Measurements from ENCODE around the gene RALGPS1.

RALGPS1 gene

DNA sequence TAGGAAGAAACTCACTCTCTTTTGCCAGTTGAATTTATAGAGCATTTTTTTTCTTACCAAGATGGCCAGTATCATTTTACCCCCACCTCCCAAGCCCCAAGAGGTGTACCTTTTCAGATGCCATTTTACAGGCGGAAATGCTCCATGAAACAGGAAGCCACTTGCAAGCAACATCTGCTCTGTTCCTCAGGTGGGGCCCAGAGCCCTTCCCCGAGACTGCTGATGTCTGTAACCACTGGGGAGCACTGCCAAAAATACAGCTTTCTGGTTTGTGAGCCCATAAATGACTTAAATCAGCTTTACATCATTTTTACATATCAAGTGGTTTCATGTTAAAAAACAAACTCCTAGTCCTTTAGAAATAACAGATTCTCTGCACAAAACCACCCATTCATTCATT is 307.1 kb downstream of the RALGPS1 start:
- no peak for TF ChIP-seq CTBP1 (IDR thresholded peaks at IDR 0.05; ENCODE audit: borderline replicate concordance)
- TF ChIP-seq ELF4 (IDR thresholded peaks at IDR 0.05): no peak
- TF ChIP-seq ARNT (IDR thresholded peaks at IDR 0.05): no peak
- no peak for TF ChIP-seq TARDBP (IDR thresholded peaks at IDR 0.05)
- TF ChIP-seq HDGF (IDR thresholded peaks at IDR 0.05; ENCODE audit: borderline replicate concordance): no peak
- TF ChIP-seq SUZ12 (IDR thresholded peaks at IDR 0.05): no peak
- TF ChIP-seq LEF1 (IDR thresholded peaks at IDR 0.05; ENCODE audit: borderline replicate concordance): no peak
- TF ChIP-seq, protein P1, sequence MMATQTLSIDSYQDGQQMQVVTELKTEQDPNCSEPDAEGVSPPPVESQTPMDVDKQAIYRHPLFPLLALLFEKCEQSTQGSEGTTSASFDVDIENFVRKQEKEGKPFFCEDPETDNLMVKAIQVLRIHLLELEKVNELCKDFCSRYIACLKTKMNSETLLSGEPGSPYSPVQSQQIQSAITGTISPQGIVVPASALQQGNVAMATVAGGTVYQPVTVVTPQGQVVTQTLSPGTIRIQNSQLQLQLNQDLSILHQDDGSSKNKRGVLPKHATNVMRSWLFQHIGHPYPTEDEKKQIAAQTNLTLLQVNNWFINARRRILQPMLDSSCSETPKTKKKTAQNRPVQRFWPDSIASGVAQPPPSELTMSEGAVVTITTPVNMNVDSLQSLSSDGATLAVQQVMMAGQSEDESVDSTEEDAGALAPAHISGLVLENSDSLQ (IDR thresholded peaks at IDR 0.05): no peak
- no peak for TF ChIP-seq FOXK2 (IDR thresholded peaks at IDR 0.05)
- no peak for TF ChIP-seq NFRKB (IDR thresholded peaks at IDR 0.05)
- TF ChIP-seq SP1 (IDR thresholded peaks at IDR 0.05): no peak
- no peak for TF ChIP-seq ZNF384 (IDR thresholded peaks at IDR 0.05)
- no peak for TF ChIP-seq FOXA1 (IDR thresholded peaks at IDR 0.05)
- TF ChIP-seq L3MBTL2 (conservative IDR thresholded peaks at IDR 0.05): no peak
- no peak for TF ChIP-seq FOXM1 (IDR thresholded peaks at IDR 0.05; ENCODE audit: borderline replicate concordance)
- TF ChIP-seq BHLHE40 (IDR thresholded peaks at IDR 0.05; ENCODE audit: borderline replicate concordance): no peak
- no peak for DNase-seq (ENCODE audit: extremely low spot score)
- CTCF ChIA-PET: no interaction called here
- POLR2A ChIA-PET: no interaction called here

DNA sequence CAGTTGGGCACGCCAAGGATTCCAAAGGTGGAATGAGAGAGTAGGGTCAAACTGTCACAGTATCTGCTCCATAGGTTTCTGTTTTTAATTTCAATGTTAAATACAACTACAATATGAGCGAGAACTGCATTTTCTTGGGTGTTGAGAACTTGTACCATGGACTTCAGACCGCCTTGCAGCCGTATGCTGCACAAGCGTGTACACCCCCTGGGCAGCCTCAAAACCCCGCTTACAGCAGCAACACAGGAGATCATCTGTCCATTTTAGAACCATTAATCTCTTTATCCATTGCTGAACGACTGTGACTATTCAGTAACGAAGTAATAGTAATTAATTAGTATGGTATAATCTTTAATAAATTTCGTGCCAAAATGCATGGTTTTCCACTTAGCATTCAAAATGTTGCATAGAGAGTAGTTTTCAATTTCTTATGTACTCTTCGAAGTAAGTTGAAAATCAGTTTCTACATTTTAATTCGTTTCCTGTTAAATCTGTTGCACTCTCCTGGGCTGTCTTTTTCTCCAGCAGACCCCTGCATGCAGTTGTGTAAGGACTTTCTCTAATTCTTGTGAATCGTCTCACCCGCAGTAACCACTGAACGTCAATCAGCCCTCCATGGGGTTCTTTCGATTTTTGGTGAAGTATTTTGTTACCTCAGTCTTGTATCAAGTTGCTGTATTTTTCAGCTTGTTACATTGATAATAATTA is 308.0 kb downstream of the RALGPS1 start:
- POLR2A ChIA-PET: no interaction called here
- no peak for DNase-seq (ENCODE audit: extremely low spot score)
- CTCF ChIA-PET: no interaction called here
- TF ChIP-seq CTBP1 (IDR thresholded peaks at IDR 0.05; ENCODE audit: borderline replicate concordance) (no peak), L3MBTL2 (conservative IDR thresholded peaks at IDR 0.05) (no peak), FOXM1 (IDR thresholded peaks at IDR 0.05; ENCODE audit: borderline replicate concordance) (no peak), LEF1 (IDR thresholded peaks at IDR 0.05; ENCODE audit: borderline replicate concordance) (no peak), NFRKB (IDR thresholded peaks at IDR 0.05) (no peak), HDGF (IDR thresholded peaks at IDR 0.05; ENCODE audit: borderline replicate concordance) (no peak), BHLHE40 (IDR thresholded peaks at IDR 0.05; ENCODE audit: borderline replicate concordance) (no peak), FOXA1 (IDR thresholded peaks at IDR 0.05) (no peak), TARDBP (IDR thresholded peaks at IDR 0.05) (no peak), ELF4 (IDR thresholded peaks at IDR 0.05) (no peak), SP1 (IDR thresholded peaks at IDR 0.05) (no peak), ZNF384 (IDR thresholded peaks at IDR 0.05) (no peak)

DNA sequence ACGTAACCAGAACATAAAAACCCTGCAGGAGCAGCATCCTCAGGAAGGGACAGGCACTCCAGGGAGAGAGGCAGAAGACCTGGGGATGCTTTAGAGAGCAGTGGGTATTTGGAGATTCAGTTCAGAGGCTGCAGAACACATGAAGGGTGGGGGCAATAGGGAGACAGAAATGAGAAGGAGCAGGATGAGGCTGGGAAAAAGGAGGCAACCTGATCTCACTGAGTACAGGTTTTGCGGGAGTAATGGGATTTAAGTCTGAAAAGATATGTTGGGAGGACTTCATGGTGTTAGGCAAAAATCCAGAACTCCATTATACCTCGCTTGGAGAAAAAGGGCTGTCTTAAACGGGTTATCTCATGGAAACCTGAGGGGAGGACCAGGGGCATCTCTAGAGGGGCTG is 308.7 kb downstream of the RALGPS1 start:
- TF ChIP-seq TARDBP (IDR thresholded peaks at IDR 0.05) (no peak), ELF4 (IDR thresholded peaks at IDR 0.05) (no peak), HDGF (IDR thresholded peaks at IDR 0.05; ENCODE audit: borderline replicate concordance) (no peak), ARNT (IDR thresholded peaks at IDR 0.05) (no peak), FOXK2 (IDR thresholded peaks at IDR 0.05) (no peak), CTBP1 (IDR thresholded peaks at IDR 0.05; ENCODE audit: borderline replicate concordance) (no peak), BHLHE40 (IDR thresholded peaks at IDR 0.05; ENCODE audit: borderline replicate concordance) (no peak), LEF1 (IDR thresholded peaks at IDR 0.05; ENCODE audit: borderline replicate concordance) (no peak), FOXM1 (IDR thresholded peaks at IDR 0.05; ENCODE audit: borderline replicate concordance) (no peak), NFRKB (IDR thresholded peaks at IDR 0.05) (no peak), FOXA1 (IDR thresholded peaks at IDR 0.05) (no peak), ZNF384 (IDR thresholded peaks at IDR 0.05) (no peak), L3MBTL2 (conservative IDR thresholded peaks at IDR 0.05) (no peak), SUZ12 (IDR thresholded peaks at IDR 0.05) (no peak), SP1 (IDR thresholded peaks at IDR 0.05) (no peak)
- TF ChIP-seq, protein P1 (IDR thresholded peaks at IDR 0.05): no peak
- no peak for DNase-seq (ENCODE audit: extremely low spot score)
- ChIA-PET POLR2A (interaction anchor here (1.7 to 2.0 kb wide), 3 partner anchors 8 to 228 kb away, joined by 6 to 11 read pairs (median 9); partner anchors contain the start of genes LRSAM1, RPL12 and SLC2A8), CTCF (interaction anchor here (1.1 to 2.4 kb wide), 2 partner anchors 9 to 174 kb away, joined by 3 to 15 read pairs; partner anchors contain the start of gene SLC2A8)

DNA sequence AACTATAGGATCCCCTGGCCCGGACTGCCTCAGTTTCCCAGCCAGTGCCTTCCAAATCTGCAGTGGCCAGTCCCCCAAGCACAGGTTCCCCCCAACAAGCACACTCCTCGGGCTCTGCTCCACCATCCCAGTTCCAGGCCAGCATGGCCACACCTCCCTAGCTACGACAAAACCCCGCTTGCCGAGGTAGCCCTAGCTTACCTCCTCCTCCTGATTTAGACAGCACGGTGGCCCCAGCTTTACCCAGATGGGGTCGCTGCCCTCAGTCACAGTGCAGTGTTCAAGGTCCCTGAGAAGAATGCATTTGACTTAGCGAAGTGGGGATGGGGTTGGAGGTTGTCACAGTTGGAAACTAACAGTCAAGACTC is 309.2 kb downstream of the RALGPS1 start:
- TF ChIP-seq, protein P1 (IDR thresholded peaks at IDR 0.05): no peak
- TF ChIP-seq FOXK2 (IDR thresholded peaks at IDR 0.05) (no peak), LEF1 (IDR thresholded peaks at IDR 0.05; ENCODE audit: borderline replicate concordance) (no peak), TARDBP (IDR thresholded peaks at IDR 0.05) (no peak), SP1 (IDR thresholded peaks at IDR 0.05) (no peak), ZNF384 (IDR thresholded peaks at IDR 0.05) (no peak), ARNT (IDR thresholded peaks at IDR 0.05) (no peak), HDGF (IDR thresholded peaks at IDR 0.05; ENCODE audit: borderline replicate concordance) (no peak), BHLHE40 (IDR thresholded peaks at IDR 0.05; ENCODE audit: borderline replicate concordance) (no peak)
- ChIA-PET CTCF (interaction anchor here (1.1 to 2.4 kb wide), 2 partner anchors 9 to 173 kb away, joined by 3 to 15 read pairs; partner anchors contain the start of gene SLC2A8), POLR2A (interaction anchor here (0.6 to 2.0 kb wide), 5 partner anchors 9 to 309 kb away, joined by 3 to 11 read pairs (median 6); partner anchors contain the start of genes LRSAM1, RALGPS1, RPL12 and SLC2A8)
- DNase-seq (ENCODE audit: extremely low spot score): no peak

DNA sequence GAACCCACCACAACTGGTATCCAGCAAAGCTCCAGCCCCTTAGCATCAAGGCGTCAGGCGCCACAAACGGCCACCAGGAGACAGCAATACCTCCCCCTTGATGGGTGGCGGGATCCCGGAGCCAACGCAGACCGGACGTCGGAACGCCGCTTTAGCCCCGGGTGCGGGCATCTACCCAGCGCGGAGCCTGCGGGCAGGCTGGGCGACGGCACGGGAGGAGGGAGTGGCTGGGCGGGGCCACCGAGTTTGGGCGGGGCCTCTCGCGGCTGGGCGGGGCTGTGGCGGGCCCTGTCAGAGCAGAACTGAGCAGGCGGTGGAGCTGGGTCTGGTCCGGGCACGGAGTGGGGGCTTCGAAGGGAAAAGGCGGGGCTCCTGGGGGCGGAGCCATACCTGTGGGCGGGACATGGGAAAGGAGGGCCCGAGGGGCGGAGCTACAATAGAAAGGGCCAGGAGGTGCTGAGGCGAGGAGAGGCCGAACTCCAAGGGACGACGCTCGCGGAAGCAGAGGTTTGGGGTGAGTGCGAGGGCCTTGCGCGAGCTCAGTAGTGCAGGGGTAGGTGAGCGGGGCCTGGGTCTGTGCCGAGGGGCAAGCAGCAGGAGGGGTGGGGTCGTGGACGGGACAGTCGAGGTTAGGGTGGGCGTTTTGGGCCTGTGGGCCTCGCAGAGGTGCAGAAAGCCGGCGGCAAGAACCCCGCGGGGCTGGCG is 309.7 kb downstream of the RALGPS1 start:
- peak; percentile 99 for DNase-seq (ENCODE audit: extremely low spot score)
- TF ChIP-seq L3MBTL2 (conservative IDR thresholded peaks at IDR 0.05) (peak; percentile 96), ELF4 (IDR thresholded peaks at IDR 0.05) (no peak), SP1 (IDR thresholded peaks at IDR 0.05) (peak; percentile 60)
- ChIA-PET CTCF (interaction anchor here (1.1 to 2.4 kb wide), 2 partner anchors 10 to 173 kb away, joined by 3 to 15 read pairs; partner anchors contain the start of gene SLC2A8), POLR2A (interaction anchor here (0.6 to 2.0 kb wide), 7 partner anchors 9 to 310 kb away, joined by 3 to 11 read pairs (median 3); partner anchors contain the start of genes LRSAM1, RALGPS1, RPL12 and SLC2A8)

All from HEK293T (cell line).